HepG2 (cell line): ENCODE data around the gene RIPOR3. TPM values are rescaled to one million over a fixed set of nuclear protein-coding genes. Genes with fewer than 3 reads are reported as not detected.

ENCODE experiments used
- CBX2 ChIP-seq, 2 experiments: fragments of 200-600 bp in 1 of 2; sonication (generic); formaldehyde crosslinking in 1 of 2; IDR thresholded peaks; 2 replicates each; pipeline versions ENCODE4 v1.7.0 to v1.8.1; 2018 to 2022; ENCODE audit warnings: low read depth in 2 of 2, low read length in 1 of 2, mild to moderate bottlenecking in 1 of 2, missing genetic modification reagents in 1 of 2
- GTF3A ChIP-seq: sonication (generic); formaldehyde crosslinking; conservative IDR thresholded peaks from 2 replicates; pipeline ENCODE4 v1.4.0; 2020; ENCODE audit warnings: mild to moderate bottlenecking, missing genetic modification reagents
- HOXA3 ChIP-seq: sonication (generic); formaldehyde crosslinking; IDR thresholded peaks from 2 replicates; pipeline ENCODE4 v1.5.0; 2020; ENCODE audit warnings: missing genetic modification reagents
- MED8 ChIP-seq: sonication (generic); formaldehyde crosslinking; IDR thresholded peaks from 2 replicates; pipeline ENCODE4 v1.8.1; 2023; ENCODE audit warnings: mild to moderate bottlenecking, missing genetic modification reagents; ENCODE audit not compliant: insufficient replicate concordance
- MTF1 ChIP-seq: sonication (generic); formaldehyde crosslinking; IDR thresholded peaks from 2 replicates; pipeline ENCODE4 v1.5.0; 2020; ENCODE audit warnings: missing genetic modification reagents
- NR2C2 ChIP-seq: sonication (generic); formaldehyde crosslinking; IDR thresholded peaks from 2 replicates; pipeline ENCODE4 v1.4.0; 2020; ENCODE audit warnings: missing genetic modification reagents, mild to moderate bottlenecking, moderate library complexity, borderline replicate concordance
- PAWR ChIP-seq: sonication (generic); formaldehyde crosslinking; IDR thresholded peaks from 2 replicates; pipeline ENCODE4 v1.4.0; 2020; ENCODE audit warnings: missing genetic modification reagents, mild to moderate bottlenecking, borderline replicate concordance
- PCBP2 ChIP-seq: fragments of 200-400 bp; formaldehyde crosslinking; optimal IDR thresholded peaks from 2 replicates; pipeline ENCODE3; 2018; ENCODE audit warnings: low read length, low read depth; ENCODE audit not compliant: poor library complexity, severe bottlenecking
- TFDP1 ChIP-seq: IDR thresholded peaks from 2 replicates; pipeline ENCODE4 v1.6.1; 2016; ENCODE audit warnings: missing compliant biosample characterization, missing genetic modification reagents, borderline replicate concordance
- ZBTB20 ChIP-seq: sonication (generic); formaldehyde crosslinking; IDR thresholded peaks from 2 replicates; pipeline ENCODE4 v1.8.1; 2023; ENCODE audit warnings: missing genetic modification reagents, low read depth, mild to moderate bottlenecking, borderline replicate concordance
- ZFP90 ChIP-seq: sonication (generic); formaldehyde crosslinking; IDR thresholded peaks from 2 replicates; pipeline ENCODE4 v1.8.0; 2022; ENCODE audit warnings: missing genetic modification reagents, mild to moderate bottlenecking, inconsistent platforms, borderline replicate concordance
- ZHX2 ChIP-seq, 2 experiments: sonication (generic) in 1 of 2; formaldehyde crosslinking in 1 of 2; IDR thresholded peaks; 2 replicates each; pipeline versions ENCODE4 v1.6.1 to v1.9.0; 2014 to 2022; ENCODE audit warnings: antibody characterized with exemption in 1 of 2, borderline replicate concordance in 1 of 2, inconsistent platforms in 1 of 2, low read depth in 1 of 2, missing genetic modification reagents in 1 of 2
- ZNF124 ChIP-seq: sonication (generic); formaldehyde crosslinking; IDR thresholded peaks from 2 replicates; pipeline ENCODE4 v1.4.0; 2020; ENCODE audit warnings: missing genetic modification reagents
- ZNF546 ChIP-seq: sonication (generic); formaldehyde crosslinking; conservative IDR thresholded peaks from 2 replicates; pipeline ENCODE4 v1.8.1; 2023; ENCODE audit warnings: mild to moderate bottlenecking, missing genetic modification reagents
- ZNF614 ChIP-seq: IDR thresholded peaks from 2 replicates; pipeline ENCODE4 v1.6.1; 2018; ENCODE audit warnings: missing biosample characterization, missing genetic modification reagents, inconsistent platforms, borderline replicate concordance
- polyA plus RNA-seq, 8 experiments: library from polyadenylated mRNA; depleted of rRNA in 3 of 8; stranded (reverse) in 7 of 8; unstranded in 1 of 8; fragments of >200 nt; fragmentation: Illumina TruSeq in 4 of 8; extraction: Trizol in 4 of 8; gene quantifications; 2 replicates each; pipeline versions ENCODE4 v1.2.1 to v1.2.3, GENCODE V29; 2011 to 2016; ENCODE audit warnings: low read depth in 4 of 8, missing spikeins in 1 of 8, mixed read lengths in 1 of 8; ENCODE audit not compliant: insufficient read depth in 1 of 8
- total RNA-seq, 5 experiments: library from RNA; depleted of rRNA; stranded (reverse); fragments of >200 nt; fragmentation: Illumina TruSeq; extraction: Trizol; gene quantifications; 2 replicates each; pipeline ENCODE4 v1.2.3, GENCODE V29; 2016; ENCODE audit warnings: low read depth in 1 of 5
- TF ChIP-seq, protein P1 (sequence below): sonication (generic); formaldehyde crosslinking; conservative IDR thresholded peaks from 2 replicates; pipeline ENCODE4 v1.4.0; 2020; ENCODE audit warnings: missing genetic modification reagents
- TF ChIP-seq, protein P2 (sequence below): sonication (generic); formaldehyde crosslinking; IDR thresholded peaks from 2 replicates; pipeline ENCODE4 v1.4.0; 2020; ENCODE audit warnings: missing genetic modification reagents; ENCODE audit errors: not compliant biosample characterization

RIPOR3 gene
- total and polyA plus RNA-seq, 2 of the 13 experiments (the other 11 are each of a cell fraction or from before 2014, with no cell fraction given) = 0.18 TPM; not detected in 1

DNA sequence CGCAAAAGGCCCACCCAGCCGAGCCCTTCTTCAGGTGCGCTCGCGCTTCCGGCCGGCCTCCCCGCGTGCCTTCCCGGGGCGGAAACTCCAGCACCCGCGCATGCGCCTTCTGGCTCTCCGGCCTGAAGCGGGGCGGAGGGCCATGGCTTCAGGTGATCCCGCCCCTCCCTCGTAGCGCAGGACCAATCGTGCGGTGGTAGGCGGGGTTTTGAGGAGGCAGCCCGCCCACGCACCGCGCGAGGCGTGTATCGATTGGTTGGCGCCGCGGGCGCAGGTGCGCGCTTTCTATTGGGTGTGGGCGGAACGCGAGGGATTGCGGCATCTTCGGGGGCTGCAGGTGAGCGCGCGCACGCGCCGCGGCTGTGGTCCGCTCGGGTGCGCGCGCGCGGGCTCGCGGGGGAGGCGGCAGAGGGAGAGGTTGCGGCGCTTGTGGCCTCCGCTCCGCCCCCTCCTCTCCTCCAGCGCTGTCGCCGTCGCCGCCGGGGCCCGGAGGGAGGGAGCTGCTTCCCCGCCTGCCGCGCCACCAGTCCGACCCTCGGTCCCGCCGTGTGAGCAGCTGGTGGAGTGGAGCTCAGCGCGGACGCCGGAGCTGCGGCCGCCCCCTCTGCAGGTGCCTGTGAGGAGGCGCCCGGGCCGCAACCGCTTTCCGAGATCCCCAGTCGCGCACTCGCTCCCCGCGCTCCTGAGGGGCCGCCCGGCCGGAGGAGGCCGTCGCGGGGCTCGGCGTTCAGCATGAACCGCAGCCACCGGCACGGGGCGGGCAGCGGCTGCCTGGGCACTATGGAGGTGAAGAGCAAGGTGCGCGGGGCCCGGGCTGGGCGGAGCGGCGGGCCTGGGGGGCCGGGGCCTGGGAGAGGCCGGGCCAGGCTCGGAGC, 40.0 kb upstream of the RIPOR3 start, which contains the start of gene PARD6B (continued):
- TF ChIP-seq ZHX2 (IDR thresholded peaks at IDR 0.05; ENCODE audit: low read depth) (peak; percentile 50), ZHX2 (CRISPR knock-in tag; IDR thresholded peaks at IDR 0.05; ENCODE audit: borderline replicate concordance) (peak; percentile 97; the same call in 1 of the 2 replicates), ZNF124 (CRISPR knock-in tag) (peak; percentile 69), GTF3A (no peak), ZBTB20 (CRISPR knock-in tag) (no peak), TFDP1 (CRISPR knock-in tag) (peak; percentile 79), ZNF546 (CRISPR knock-in tag) (no peak), MTF1 (CRISPR knock-in tag) (peak; percentile 73; the same call in 1 of the 2 replicates), HOXA3 (CRISPR knock-in tag) (peak; percentile 85), ZFP90 (CRISPR knock-in tag) (peak; percentile 62; the same call in 1 of the 2 replicates), ZNF614 (CRISPR knock-in tag) (no peak; the same call in 1 of the 2 replicates), CBX2 (IDR thresholded peaks at IDR 0.05; ENCODE audit: low read depth, low read length) (no peak), CBX2 (CRISPR knock-in tag; IDR thresholded peaks at IDR 0.05; ENCODE audit: low read depth) (no peak), NR2C2 (0 out of 2 replicates have a peak, but pooled peaks have one; percentile 64), PCBP2 (no peak), MED8 (peak; percentile 72), PAWR (CRISPR knock-in tag) (no peak)
- TF ChIP-seq, protein P1, sequence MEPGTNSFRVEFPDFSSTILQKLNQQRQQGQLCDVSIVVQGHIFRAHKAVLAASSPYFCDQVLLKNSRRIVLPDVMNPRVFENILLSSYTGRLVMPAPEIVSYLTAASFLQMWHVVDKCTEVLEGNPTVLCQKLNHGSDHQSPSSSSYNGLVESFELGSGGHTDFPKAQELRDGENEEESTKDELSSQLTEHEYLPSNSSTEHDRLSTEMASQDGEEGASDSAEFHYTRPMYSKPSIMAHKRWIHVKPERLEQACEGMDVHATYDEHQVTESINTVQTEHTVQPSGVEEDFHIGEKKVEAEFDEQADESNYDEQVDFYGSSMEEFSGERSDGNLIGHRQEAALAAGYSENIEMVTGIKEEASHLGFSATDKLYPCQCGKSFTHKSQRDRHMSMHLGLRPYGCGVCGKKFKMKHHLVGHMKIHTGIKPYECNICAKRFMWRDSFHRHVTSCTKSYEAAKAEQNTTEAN (CRISPR knock-in tag) = peak; percentile 84; the same call in 1 of the 2 replicates
- TF ChIP-seq, protein P2, sequence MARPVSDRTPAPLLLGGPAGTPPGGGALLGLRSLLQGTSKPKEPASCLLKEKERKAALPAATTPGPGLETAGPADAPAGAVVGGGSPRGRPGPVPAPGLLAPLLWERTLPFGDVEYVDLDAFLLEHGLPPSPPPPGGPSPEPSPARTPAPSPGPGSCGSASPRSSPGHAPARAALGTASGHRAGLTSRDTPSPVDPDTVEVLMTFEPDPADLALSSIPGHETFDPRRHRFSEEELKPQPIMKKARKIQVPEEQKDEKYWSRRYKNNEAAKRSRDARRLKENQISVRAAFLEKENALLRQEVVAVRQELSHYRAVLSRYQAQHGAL (CRISPR knock-in tag) = peak; percentile 80
